Glutamatergic neuron (in vitro differentiated cells): ENCODE data around the gene TIAM2. TPM values are rescaled to one million over a fixed set of nuclear protein-coding genes. Genes with fewer than 3 reads are reported as not detected.
"Not testable (repeated sequence)": the region's sequence is repeated elsewhere in the genome, so short reads cannot be mapped to it uniquely, and the experiment has no call there.

ENCODE experiments used
- DNase-seq: peaks from one replicate; pipeline ENCODE4 v3.0.0; 2022
- H3K27ac Mint-ChIP-seq: one replicate; pipeline ENCODE4 v1.8.0; 2020; ENCODE audit warnings: mild to moderate bottlenecking, mixed read lengths, inconsistent platforms; ENCODE audit not compliant: unreplicated experiment
- H3K27me3 Mint-ChIP-seq: one replicate; pipeline ENCODE4 v1.8.0; 2020; ENCODE audit warnings: mild to moderate bottlenecking, moderate library complexity, mixed read lengths, inconsistent platforms; ENCODE audit not compliant: unreplicated experiment
- H3K36me3 Mint-ChIP-seq: one replicate; pipeline ENCODE4 v1.8.0; 2020; ENCODE audit warnings: mild to moderate bottlenecking, mixed read lengths, inconsistent platforms; ENCODE audit not compliant: unreplicated experiment
- H3K4me1 Mint-ChIP-seq: one replicate; pipeline ENCODE4 v1.8.0; 2020; ENCODE audit warnings: mild to moderate bottlenecking, low read depth, mixed read lengths, inconsistent platforms; ENCODE audit not compliant: unreplicated experiment
- H3K4me3 Mint-ChIP-seq: one replicate; pipeline ENCODE4 v1.8.0; 2020; ENCODE audit warnings: mild to moderate bottlenecking, mixed read lengths, inconsistent platforms; ENCODE audit not compliant: unreplicated experiment
- H3K9me3 Mint-ChIP-seq: one replicate; pipeline ENCODE4 v1.8.0; 2020; ENCODE audit warnings: mild to moderate bottlenecking, moderate library complexity, mixed read lengths, inconsistent platforms; ENCODE audit not compliant: unreplicated experiment
- total RNA-seq: library from RNA; stranded (reverse); fragmentation: NEBNext Ultra II Directional; extraction: Animal tissue kit (Norgen Biotek cat#: 25700); gene quantifications from one replicate; pipeline ENCODE4 v1.2.1, GENCODE V29; 2021; ENCODE audit not compliant: unreplicated experiment
- TF ChIP-seq, protein P1 (sequence below): fragments of 200-600 bp; sonication (generic); IDR thresholded peaks from one replicate; pipeline ENCODE4 v1.5.0; 2021; ENCODE audit not compliant: partially characterized antibody, unreplicated experiment

Gene TIAM2
- total RNA-seq, 1 donor from 2014 or later, result 113 TPM

- TF ChIP-seq, protein P1, sequence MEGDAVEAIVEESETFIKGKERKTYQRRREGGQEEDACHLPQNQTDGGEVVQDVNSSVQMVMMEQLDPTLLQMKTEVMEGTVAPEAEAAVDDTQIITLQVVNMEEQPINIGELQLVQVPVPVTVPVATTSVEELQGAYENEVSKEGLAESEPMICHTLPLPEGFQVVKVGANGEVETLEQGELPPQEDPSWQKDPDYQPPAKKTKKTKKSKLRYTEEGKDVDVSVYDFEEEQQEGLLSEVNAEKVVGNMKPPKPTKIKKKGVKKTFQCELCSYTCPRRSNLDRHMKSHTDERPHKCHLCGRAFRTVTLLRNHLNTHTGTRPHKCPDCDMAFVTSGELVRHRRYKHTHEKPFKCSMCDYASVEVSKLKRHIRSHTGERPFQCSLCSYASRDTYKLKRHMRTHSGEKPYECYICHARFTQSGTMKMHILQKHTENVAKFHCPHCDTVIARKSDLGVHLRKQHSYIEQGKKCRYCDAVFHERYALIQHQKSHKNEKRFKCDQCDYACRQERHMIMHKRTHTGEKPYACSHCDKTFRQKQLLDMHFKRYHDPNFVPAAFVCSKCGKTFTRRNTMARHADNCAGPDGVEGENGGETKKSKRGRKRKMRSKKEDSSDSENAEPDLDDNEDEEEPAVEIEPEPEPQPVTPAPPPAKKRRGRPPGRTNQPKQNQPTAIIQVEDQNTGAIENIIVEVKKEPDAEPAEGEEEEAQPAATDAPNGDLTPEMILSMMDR, result no peak
- H3K4me1 Mint-ChIP-seq, result peaks cover 28% of the 10 kb centered on the region
Measured at GRCh38 chr6:155117256-155117655, 122.1 kb downstream of the TIAM2 start.

DNA sequence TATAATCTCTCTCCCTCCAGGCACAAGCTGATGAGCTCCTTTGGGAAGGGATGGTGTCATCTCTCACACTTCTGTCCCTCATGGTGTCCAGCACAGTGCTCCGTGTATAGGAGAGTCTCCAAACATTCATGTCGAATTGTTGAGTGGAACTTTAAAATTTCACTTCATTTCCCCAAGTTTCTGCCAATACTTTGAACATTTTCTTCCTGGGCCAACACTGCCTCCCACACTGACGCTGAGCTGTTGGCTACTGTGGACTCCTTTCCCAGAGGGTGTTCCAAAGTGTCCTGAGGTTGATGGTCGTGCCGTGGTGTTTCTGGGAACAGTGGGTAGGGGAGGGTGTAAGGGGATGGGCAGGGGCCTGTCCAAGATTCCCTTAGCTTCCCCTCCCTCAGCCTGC is 122.7 kb downstream of the TIAM2 start:
- Mint-ChIP-seq H3K9me3 (peaks cover 13% of the 10 kb centered on the region), H3K36me3 (no peaks in the 10 kb centered on the region), H3K27ac (no peak overlapping the region), H3K4me3 (no peak overlapping the region), H3K27me3 (peaks cover 3% of the 10 kb centered on the region), H3K4me1 (peaks cover 28% of the 10 kb centered on the region)
- no peak for DNase-seq
- TF ChIP-seq, protein P1, result no peak

More at GRCh38 chr6:155117256-155117655, 122.1 kb downstream of the TIAM2 start:
- Mint-ChIP-seq H3K36me3 (no peaks in the 10 kb centered on the region), H3K27ac (no peak overlapping the region), H3K27me3 (peaks cover 2% of the 10 kb centered on the region), H3K9me3 (peaks cover 13% of the 10 kb centered on the region), H3K4me3 (no peak overlapping the region)
- DNase-seq, result no peak

- H3K4me3 Mint-ChIP-seq, H3K27ac Mint-ChIP-seq, H3K27me3 Mint-ChIP-seq, DNase-seq, H3K36me3 Mint-ChIP-seq: not testable (repeated sequence)
- Mint-ChIP-seq H3K9me3 (peaks cover 16% of the 10 kb centered on the region), H3K4me1 (peaks cover 36% of the 10 kb centered on the region)
Measured at GRCh38 chr6:155119201-155119600, 124.1 kb downstream of the TIAM2 start.

DNA sequence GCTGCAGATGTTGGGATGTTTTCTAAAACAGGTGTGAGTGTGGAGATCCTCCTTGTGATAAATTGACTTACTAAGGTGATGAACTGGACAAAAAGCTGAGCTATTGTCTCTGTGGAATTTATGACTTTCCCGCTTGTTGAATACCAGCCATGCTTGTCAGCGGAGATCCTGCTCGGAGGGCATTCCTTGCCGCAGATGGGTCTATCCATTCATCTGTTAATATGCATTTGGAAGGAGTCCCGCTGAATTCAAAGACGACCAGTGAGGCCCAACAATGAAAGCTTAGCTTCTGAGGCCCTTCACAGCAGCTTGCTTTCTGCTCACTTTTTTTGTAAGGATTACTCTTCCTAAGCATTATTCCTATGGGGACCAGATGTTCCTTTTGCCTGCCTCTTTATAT is 124.9 kb downstream of the TIAM2 start:
- Mint-ChIP-seq H3K9me3 (peaks cover 16% of the 10 kb centered on the region), H3K4me1 (peaks cover 36% of the 10 kb centered on the region), H3K27ac (peak overlapping the region; percentile 82), H3K4me3 (peak overlapping the region; percentile 24), H3K27me3 (peaks cover 3% of the 10 kb centered on the region), H3K36me3 (no peaks in the 10 kb centered on the region)
- DNase-seq, result no peak
- TF ChIP-seq, protein P1, result no peak

- Mint-ChIP-seq H3K36me3 (no peaks in the 10 kb centered on the region), H3K9me3 (peaks cover 19% of the 10 kb centered on the region), H3K4me3 (peak overlapping the region; percentile 86), H3K27ac (peak overlapping the region; percentile 90), H3K4me1 (peaks cover 41% of the 10 kb centered on the region), H3K27me3 (peaks cover 5% of the 10 kb centered on the region)
- TF ChIP-seq, protein P1, result no peak
- DNase-seq, result no peak
Measured at GRCh38 chr6:155121294-155121693, 126.2 kb downstream of the TIAM2 start.
